Measurements from ENCODE around the gene CHCHD6. TPM values are rescaled to one million over a fixed set of nuclear protein-coding genes. Genes with fewer than 3 reads are reported as not detected.

CHCHD6 gene
- total and polyA plus RNA-seq, 2 donors (not counting 3 experiments of a cell fraction or from before 2014, with no cell fraction given) = 8.4 to 10.1 TPM

GRCh38 chr3:126891791-126892190 lies 187.8 kb downstream of the CHCHD6 start:
- Histone ChIP-seq H3K36me3 (ENCODE audit: control insufficient read depth in 2 of 2, extremely low read depth in 1 of 2, insufficient read depth in 2 of 2, low read length in 2 of 2) (no peaks in the 10 kb centered on the region), H2AFZ (ENCODE audit: low read depth, low read length) (no peak overlapping the region), H3K4me3 (replicated peaks in 1 of 3; ENCODE audit: insufficient read depth in 1 of 3, low read depth in 1 of 3, low read length in 3 of 3) (no peak overlapping the region), H3K9me3 (replicated peaks; ENCODE audit: control insufficient read depth, insufficient read depth, low read length) (no peaks in the 10 kb centered on the region), H3K9me1 (replicated peaks; ENCODE audit: control insufficient read depth, extremely low read depth, insufficient read depth, low read length) (no peaks in the 10 kb centered on the region), H4K20me1 (replicated peaks; ENCODE audit: control insufficient read depth, extremely low read depth, insufficient read depth, low read length) (no peaks in the 10 kb centered on the region), H3K9ac (replicated peaks; ENCODE audit: extremely low read depth, insufficient read depth, low read length) (no peak overlapping the region), H3K79me2 (ENCODE audit: control insufficient read depth, insufficient read depth, low read length) (no peaks in the 10 kb centered on the region), H3K4me2 (ENCODE audit: insufficient read depth, low read length) (no peak overlapping the region), H3K27ac (ENCODE audit: insufficient read depth, low read depth, low read length) (no peak overlapping the region), H3K4me1 (ENCODE audit: control insufficient read depth, extremely low read depth, insufficient read depth, low read length) (peaks cover under 1% of the 10 kb centered on the region), H3K27me3 (ENCODE audit: control insufficient read depth in 2 of 2, insufficient read depth in 2 of 2, low read length in 2 of 2) (peaks cover 4 to 6% of the 10 kb centered on the region in 2 experiments)
- DNase-seq (ENCODE audit: low read depth, low spot score) (no peak), FAIRE-seq (no peak)
- dilution Hi-C loops (cut with MboI; ENCODE audit: extremely low pct_ligation_motif_present, low sequenced_read_pairs) = no loop called here
- intact Hi-C loops (cut with micrococcal nuclease) = no loop called here
- ChIA-PET POLR2A (no interaction called here), CTCF (no interaction called here)
- TF ChIP-seq CTCF (IDR thresholded peaks at IDR 0.05; ENCODE audit: extremely low read depth in 1 of 2, insufficient read depth in 1 of 2, low read depth in 1 of 2, low read length in 2 of 2) (no peak), POLR2A (IDR thresholded peaks at IDR 0.05; ENCODE audit: low read depth, low read length) (no peak), POLR2AphosphoS5 (IDR thresholded peaks at IDR 0.05; ENCODE audit: insufficient read depth, low read depth, low read length) (no peak), GATA2 (IDR thresholded peaks at IDR 0.05; ENCODE audit: insufficient read depth, insufficient read length, low read depth, low read length) (no peak), MYC (IDR thresholded peaks at IDR 0.05; ENCODE audit: low read depth, low read length) (no peak), JUN (IDR thresholded peaks at IDR 0.05; ENCODE audit: borderline replicate concordance, insufficient read depth, insufficient read length, low read depth) (no peak), EZH2 (IDR thresholded peaks at IDR 0.05; ENCODE audit: borderline replicate concordance, low read depth, low read length, severe bottlenecking) (no peak), FOS (IDR thresholded peaks at IDR 0.05; ENCODE audit: borderline replicate concordance, insufficient read depth, low read length) (no peak), MAX (IDR thresholded peaks at IDR 0.05; ENCODE audit: insufficient read depth, insufficient read length) (no peak)
- BruUV-seq (replicated peaks) = no TSS peak

Measured in endothelial cell of umbilical vein (primary cell).